Measurements from ENCODE around the gene SFT2D3.

SFT2D3 gene

DNA sequence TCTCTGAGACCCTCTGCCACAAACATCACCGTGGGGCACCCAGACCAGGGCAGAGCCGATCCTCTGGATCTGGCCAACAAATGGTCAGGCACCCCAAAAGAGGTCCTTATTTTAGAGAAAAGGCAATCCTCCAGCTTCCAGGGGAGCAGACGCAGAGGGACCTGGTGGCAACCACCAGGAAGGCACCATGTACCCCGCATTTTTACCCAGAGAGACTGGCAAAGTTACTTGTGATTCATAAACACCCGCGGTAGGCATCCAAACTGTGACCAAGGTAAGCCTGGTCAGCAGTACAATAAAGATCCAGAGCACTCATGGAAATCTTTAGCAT, 36.4 kb upstream of the SFT2D3 start:
- TF ChIP-seq, protein P1, sequence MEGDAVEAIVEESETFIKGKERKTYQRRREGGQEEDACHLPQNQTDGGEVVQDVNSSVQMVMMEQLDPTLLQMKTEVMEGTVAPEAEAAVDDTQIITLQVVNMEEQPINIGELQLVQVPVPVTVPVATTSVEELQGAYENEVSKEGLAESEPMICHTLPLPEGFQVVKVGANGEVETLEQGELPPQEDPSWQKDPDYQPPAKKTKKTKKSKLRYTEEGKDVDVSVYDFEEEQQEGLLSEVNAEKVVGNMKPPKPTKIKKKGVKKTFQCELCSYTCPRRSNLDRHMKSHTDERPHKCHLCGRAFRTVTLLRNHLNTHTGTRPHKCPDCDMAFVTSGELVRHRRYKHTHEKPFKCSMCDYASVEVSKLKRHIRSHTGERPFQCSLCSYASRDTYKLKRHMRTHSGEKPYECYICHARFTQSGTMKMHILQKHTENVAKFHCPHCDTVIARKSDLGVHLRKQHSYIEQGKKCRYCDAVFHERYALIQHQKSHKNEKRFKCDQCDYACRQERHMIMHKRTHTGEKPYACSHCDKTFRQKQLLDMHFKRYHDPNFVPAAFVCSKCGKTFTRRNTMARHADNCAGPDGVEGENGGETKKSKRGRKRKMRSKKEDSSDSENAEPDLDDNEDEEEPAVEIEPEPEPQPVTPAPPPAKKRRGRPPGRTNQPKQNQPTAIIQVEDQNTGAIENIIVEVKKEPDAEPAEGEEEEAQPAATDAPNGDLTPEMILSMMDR (IDR thresholded peaks at IDR 0.05; ENCODE audit: borderline replicate concordance, extremely low read depth, low read length, poor library complexity, severe bottlenecking), result no peak
- no peak for TF ChIP-seq EZH2 (IDR thresholded peaks at IDR 0.05; ENCODE audit: borderline replicate concordance, low read depth, low read length, severe bottlenecking)
- no peak overlapping the region for H3K4me2 ChIP-seq (ENCODE audit: insufficient read depth, low read length)
- no peak overlapping the region for H3K27ac ChIP-seq (ENCODE audit: low read length)
- H3K79me2 ChIP-seq (ENCODE audit: insufficient read depth, low read length), result no peaks in the 10 kb centered on the region
- peaks cover 5% of the 10 kb centered on the region for H3K4me1 ChIP-seq (ENCODE audit: insufficient read depth, low read length)
- H3K9me3 ChIP-seq (ENCODE audit: insufficient read depth, low read length, severe bottlenecking), result no peaks in the 10 kb centered on the region
- H3K4me3 ChIP-seq (ENCODE audit: low read depth in 1 of 2, low read length in 2 of 2), result no peak overlapping the region
- H4K20me1 ChIP-seq (ENCODE audit: insufficient read depth, low read length), result no peaks in the 10 kb centered on the region
- H3K9ac ChIP-seq (ENCODE audit: low read depth, low read length), result no peak overlapping the region
- DNase-seq (no peak), ATAC-seq (ENCODE audit: insufficient read depth, low read depth) (no peak)
- no peaks in the 10 kb centered on the region for H3K36me3 ChIP-seq (ENCODE audit: insufficient read depth, low read length)
- H3K27me3 ChIP-seq (ENCODE audit: insufficient read depth, low read length, poor library complexity), result no peaks in the 10 kb centered on the region
- no peak overlapping the region for H2AFZ ChIP-seq (ENCODE audit: low read depth, low read length)

DNA sequence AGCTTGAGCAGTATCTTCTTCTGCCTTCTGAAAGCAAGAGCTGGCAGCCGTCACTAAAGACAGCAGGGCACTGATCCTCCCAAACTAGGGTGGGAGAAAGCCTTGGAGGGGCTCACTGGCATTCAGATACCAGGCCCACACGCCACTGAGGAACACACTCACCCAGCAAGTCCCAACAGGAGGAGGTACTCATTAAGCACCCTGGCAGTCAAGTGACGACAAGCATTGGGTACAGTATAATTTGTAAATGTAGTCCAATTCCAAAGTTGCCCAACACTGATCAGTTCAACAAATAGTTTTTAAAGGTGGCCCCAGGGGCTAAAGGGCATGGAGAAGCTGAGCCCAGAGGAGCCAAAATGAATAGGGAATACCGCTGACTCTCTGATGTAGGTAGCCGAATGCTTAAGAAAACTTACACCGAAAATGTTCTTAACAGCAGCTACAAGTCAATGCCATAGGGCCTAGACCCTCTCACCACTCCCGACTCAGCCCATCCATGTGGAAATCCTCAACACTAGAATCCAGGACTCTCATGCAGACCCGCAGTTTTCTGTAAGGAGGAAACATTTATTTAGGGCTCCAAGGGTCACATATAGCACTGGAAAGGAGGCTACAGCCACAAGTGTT, 35.9 kb upstream of the SFT2D3 start:
- Histone ChIP-seq H3K4me2 (ENCODE audit: insufficient read depth, low read length) (no peak overlapping the region), H3K9ac (ENCODE audit: low read depth, low read length) (no peak overlapping the region), H3K27ac (ENCODE audit: low read length) (no peak overlapping the region), H3K9me3 (ENCODE audit: insufficient read depth, low read length, severe bottlenecking) (no peaks in the 10 kb centered on the region), H3K4me1 (ENCODE audit: insufficient read depth, low read length) (no peaks in the 10 kb centered on the region), H3K27me3 (ENCODE audit: insufficient read depth, low read length, poor library complexity) (no peaks in the 10 kb centered on the region), H3K79me2 (ENCODE audit: insufficient read depth, low read length) (no peaks in the 10 kb centered on the region), H2AFZ (ENCODE audit: low read depth, low read length) (no peak overlapping the region), H4K20me1 (ENCODE audit: insufficient read depth, low read length) (no peaks in the 10 kb centered on the region), H3K36me3 (ENCODE audit: insufficient read depth, low read length) (no peaks in the 10 kb centered on the region), H3K4me3 (ENCODE audit: low read depth in 1 of 2, low read length in 2 of 2) (no peak overlapping the region)
- DNase-seq (no peak), ATAC-seq (ENCODE audit: insufficient read depth, low read depth) (no peak)
- TF ChIP-seq, protein P1 (IDR thresholded peaks at IDR 0.05; ENCODE audit: borderline replicate concordance, extremely low read depth, low read length, poor library complexity, severe bottlenecking), result no peak
- TF ChIP-seq EZH2 (IDR thresholded peaks at IDR 0.05; ENCODE audit: borderline replicate concordance, low read depth, low read length, severe bottlenecking), result no peak

DNA sequence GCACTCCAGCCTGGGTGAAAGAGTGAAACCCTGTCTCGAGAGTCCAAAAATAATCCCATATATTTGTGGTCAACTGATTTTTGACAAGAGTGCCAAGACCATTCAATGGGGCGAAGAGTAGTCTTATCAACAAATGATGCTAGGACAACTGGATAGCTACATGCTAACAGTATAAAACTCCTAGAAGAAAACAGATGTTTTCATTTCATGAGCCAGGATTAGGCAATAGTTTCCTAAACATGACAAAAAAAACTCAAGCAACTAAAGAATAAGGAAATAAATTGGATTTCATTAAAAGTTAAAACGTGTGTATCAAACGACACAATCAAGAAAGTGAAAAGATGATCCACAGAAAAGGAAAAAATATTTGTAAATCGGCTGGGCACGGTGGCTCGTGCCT, 32.2 kb upstream of the SFT2D3 start:
- no peak overlapping the region for H3K4me3 ChIP-seq (ENCODE audit: low read depth in 1 of 2, low read length in 2 of 2)
- no peaks in the 10 kb centered on the region for H3K4me1 ChIP-seq (ENCODE audit: insufficient read depth, low read length)
- no peak overlapping the region for H3K4me2 ChIP-seq (ENCODE audit: insufficient read depth, low read length)
- no peak overlapping the region for H2AFZ ChIP-seq (ENCODE audit: low read depth, low read length)
- no peaks in the 10 kb centered on the region for H3K9me3 ChIP-seq (ENCODE audit: insufficient read depth, low read length, severe bottlenecking)
- no peaks in the 10 kb centered on the region for H3K36me3 ChIP-seq (ENCODE audit: insufficient read depth, low read length)
- no peaks in the 10 kb centered on the region for H3K79me2 ChIP-seq (ENCODE audit: insufficient read depth, low read length)
- no peaks in the 10 kb centered on the region for H3K27me3 ChIP-seq (ENCODE audit: insufficient read depth, low read length, poor library complexity)
- TF ChIP-seq EZH2 (IDR thresholded peaks at IDR 0.05; ENCODE audit: borderline replicate concordance, low read depth, low read length, severe bottlenecking), result no peak
- TF ChIP-seq, protein P1 (IDR thresholded peaks at IDR 0.05; ENCODE audit: borderline replicate concordance, extremely low read depth, low read length, poor library complexity, severe bottlenecking), result no peak
- DNase-seq (no peak), ATAC-seq (ENCODE audit: insufficient read depth, low read depth) (no peak)
- H3K9ac ChIP-seq (ENCODE audit: low read depth, low read length), result no peak overlapping the region
- no peak overlapping the region for H3K27ac ChIP-seq (ENCODE audit: low read length)
- H4K20me1 ChIP-seq (ENCODE audit: insufficient read depth, low read length), result no peaks in the 10 kb centered on the region

All from DND-41 (cell line).